Measurements from ENCODE around the gene ZNF774.
"Not testable (repeated sequence)": the region's sequence is repeated elsewhere in the genome, so short reads cannot be mapped to it uniquely, and the experiment has no call there.

Gene ZNF774

GRCh38 chr15:90393040-90393439 is 41.0 kb downstream of the ZNF774 start:
- no peak for DNase-seq

GRCh38 chr15:90394074-90394473 is 42.0 kb downstream of the ZNF774 start:
- no peak for DNase-seq

DNA sequence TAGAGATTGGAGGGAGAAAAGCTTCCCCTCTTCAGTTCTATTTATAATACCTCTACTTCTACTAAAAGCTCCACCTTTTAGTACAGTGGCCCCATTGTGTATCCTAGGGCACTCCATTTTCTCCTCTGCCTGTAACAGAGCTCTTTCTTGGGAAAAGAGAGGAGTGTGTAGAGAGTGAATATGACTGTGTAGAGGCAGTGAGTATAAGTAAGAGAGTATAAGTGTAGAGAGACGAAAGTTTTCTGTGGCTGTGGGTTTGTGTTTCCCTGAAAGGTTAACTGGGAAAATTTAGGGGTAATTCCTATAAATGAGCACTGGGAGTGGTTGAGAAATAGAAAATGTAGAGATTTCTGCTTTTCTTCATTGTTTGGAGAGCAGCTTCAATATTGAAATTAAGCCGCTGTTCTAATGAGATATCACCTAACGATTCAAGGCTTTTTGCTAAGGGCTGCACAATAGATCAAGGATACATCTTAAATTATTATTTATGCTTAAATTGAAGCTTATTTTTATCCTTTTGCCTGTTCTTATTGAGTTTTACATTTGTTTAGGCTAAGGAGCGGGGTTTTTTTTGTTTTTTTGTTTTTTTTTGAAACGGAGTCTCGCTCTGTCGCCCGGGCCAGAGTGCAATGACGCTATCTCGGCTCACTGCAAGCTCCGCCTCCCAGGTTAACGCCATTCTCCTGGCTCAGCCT is 42.8 kb downstream of the ZNF774 start:
- DNase-seq: no peak

GRCh38 chr15:90396321-90396720 is 44.2 kb downstream of the ZNF774 start:
- no peak for DNase-seq

DNA sequence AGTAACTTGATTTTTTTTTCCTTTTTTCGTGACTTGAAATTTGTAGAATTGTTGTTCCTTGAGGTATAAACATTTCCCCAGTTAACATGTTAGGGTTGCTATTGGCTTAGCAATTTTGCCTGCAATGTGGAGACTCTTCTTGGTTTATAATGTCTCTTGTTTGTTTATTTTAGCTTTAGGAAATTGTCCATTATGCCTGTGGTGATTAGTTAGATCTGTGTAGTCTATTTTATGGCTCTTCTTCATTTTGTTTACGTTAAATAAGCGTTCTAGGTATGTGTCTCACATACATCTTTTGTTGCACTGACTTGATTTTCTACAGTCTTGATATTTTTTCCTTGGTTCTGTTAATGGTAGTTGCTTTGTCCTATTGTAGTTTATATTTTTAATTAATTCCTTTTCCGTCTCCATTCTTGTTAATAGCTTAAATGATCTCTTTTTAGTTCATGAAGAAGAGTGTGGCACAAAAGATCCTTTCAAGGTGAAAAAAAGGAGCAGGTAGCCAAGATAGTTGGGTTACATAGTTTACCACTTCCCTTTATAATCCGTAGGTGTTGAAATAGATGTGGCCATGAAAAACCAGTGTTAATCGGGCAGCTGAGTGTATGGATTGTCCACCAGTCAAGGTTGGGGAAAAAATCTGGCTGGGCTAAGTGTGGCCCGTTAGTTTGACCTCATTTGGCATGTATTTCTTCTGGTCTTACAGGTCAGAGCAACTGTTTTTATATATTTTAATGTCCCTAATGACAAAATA is 48.1 kb downstream of the ZNF774 start:
- no peak for DNase-seq

DNA sequence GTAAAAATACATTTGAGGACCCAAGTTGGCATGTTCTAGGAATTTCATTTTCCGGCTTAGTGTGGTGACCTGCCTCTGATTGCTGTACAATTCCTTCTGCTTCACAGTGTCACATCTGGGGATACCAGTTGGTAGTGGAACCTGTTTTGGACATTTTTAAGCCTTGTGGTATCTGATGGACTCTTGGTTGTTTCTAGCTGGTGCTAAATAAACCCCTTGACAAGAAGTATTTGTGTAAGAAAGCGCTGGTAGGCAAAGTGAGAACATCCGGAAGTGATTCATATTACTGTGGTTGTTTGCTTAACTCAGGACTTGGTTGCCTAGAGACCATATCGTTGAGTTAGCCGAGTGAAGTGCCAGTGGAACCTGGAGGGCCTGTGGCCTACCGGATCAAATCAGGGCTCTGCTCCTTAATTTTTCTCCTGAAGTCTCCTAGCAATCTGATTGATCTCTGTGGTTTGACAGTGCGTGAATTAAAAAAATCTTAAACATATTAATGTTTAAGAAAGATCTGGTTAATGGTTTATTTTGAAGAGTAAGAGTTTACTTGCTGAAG is 48.8 kb downstream of the ZNF774 start:
- peak in 1 of 14 donors; percentile 20 for DNase-seq

DNA sequence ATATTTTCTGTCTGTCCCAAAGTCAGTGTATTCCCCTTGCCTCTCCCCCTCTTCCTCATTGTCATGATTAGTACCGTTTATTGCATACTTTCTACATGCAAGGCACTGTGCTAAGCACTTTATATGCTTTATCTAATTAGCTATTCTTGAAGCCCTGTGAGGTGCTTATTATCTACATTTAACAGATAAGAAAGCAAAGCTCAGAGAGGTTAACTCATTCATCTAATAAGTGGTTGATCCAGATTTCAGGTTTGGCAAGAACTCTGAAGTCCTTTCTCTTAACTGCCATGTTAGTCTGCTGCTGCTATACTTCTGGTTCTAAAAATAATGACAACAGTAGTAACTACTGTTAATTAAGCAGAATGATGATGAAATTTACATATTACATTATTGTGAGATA is 49.4 kb downstream of the ZNF774 start:
- DNase-seq: no peak

DNA sequence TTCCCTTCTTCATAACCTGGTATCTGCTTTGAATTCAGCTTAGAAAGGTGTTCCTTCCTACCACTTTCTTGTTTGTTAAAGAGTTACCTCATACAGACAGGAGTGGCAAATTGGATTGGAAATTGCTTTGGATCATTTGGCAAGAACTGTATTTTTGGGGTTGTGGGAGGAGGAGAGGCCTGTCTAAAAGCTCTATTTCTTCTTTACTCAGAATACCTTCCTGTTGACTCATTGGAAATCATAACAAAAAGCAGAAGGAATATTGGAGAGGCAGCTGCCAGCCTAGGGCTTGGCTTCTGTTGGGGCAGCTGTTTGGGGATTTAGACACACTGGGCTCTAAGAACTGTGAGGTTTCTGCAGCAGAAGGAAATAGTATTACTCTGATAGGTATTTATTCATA is 50.1 kb downstream of the ZNF774 start:
- no peak for DNase-seq

DNA sequence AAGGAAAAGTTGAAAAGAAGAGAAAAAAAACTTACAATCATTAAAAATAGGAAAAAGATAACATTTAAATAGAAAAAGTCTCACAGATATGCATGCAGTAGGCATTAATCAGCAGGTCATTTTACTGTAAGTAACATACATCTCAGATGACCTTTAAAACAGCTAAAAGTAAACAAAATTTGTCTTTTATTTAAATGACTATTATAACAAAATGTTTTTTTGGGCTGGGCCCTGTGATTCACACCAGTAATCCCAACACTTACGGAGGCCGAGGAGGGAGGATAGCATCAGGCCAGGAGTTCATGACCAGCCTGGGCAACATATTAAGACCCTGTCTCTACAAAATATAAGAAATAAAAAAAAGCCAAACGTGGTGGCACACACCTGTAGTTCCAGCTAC is 50.7 kb downstream of the ZNF774 start:
- no peak for DNase-seq

GRCh38 chr15:90405055-90405607 is 53.0 kb downstream of the ZNF774 start:
- DNase-seq: no peak

DNA sequence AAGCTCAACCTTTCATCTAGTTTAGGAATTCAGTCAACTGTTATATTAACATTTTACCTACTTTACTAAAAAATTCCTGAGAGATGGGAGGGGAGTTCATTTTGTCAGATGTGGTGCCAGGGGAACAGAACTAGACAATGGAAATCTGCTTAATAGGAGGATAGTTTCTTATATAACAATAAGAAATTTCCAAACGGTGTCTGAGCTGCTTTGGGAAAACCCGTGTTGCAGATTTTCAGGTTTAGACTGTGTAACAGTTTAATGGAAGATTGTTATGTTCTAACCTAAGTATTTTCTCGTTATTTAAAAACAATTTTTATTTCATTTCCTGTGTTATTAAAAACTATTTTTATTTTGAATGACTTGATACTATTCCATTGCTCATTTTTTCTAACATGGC is 55.3 kb downstream of the ZNF774 start:
- no peak for DNase-seq

GRCh38 chr15:90407871-90408317 is 55.8 kb downstream of the ZNF774 start:
- no peak for DNase-seq

GRCh38 chr15:90408657-90409056 is 56.6 kb downstream of the ZNF774 start:
- DNase-seq: no peak

DNA sequence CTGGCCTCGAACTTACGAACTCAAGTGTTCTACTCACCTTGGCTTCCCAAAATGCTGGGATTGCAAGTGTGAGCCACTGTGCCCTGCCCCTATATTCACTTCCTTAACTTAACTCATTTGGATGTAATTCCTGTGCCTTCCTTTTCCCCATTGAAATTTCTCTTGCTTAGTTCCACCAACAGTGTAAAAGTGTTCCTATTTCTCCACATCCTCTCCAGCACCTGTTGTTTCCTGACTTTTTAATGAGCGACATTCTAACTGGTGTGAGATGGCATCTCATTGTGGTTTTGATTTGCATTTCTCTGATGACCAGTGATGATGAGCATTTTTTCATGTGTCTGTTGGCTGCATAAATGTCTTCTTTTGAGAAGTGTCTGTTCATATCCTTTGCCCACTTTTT is 57.5 kb downstream of the ZNF774 start:
- DNase-seq: not testable (repeated sequence)

DNA sequence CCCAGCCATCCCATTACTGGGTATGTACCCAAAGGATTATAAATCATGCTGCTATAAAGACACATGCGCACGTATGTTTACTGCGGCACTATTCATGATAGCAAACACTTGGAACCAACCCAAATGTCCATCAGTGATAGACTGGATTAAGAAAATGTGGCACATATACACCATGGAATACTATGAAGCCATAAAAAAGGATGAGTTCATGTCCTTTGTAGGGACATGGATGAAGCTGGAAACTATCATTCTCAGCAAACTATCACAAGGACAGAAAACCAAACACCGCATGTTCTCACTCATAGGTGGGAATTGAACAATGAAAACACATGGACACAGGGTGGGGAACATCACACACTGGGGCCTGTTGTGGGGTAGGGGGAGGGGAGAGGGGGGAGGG is 58.2 kb downstream of the ZNF774 start:
- not testable (repeated sequence) for DNase-seq

GRCh38 chr15:90411176-90411575 is 59.1 kb downstream of the ZNF774 start:
- DNase-seq: no peak
